DOHH2 (cell line): Measurements from ENCODE around the gene LRRC4B.

Experiments used
- H3F3A ChIP-seq: fragments of 200-600 bp; sonication (generic), shearing (Covaris generic); 2 replicates; pipeline ENCODE4 v1.6.0; 2016; ENCODE audit warnings: antibody characterized with exemption, mild to moderate bottlenecking; ENCODE audit not compliant: control insufficient read depth, insufficient read depth
- H3K27ac ChIP-seq: fragments of 200-600 bp; sonication (generic); 2 replicates; pipeline ENCODE4 v1.5.1; 2014; ENCODE audit warnings: low read depth, mild to moderate bottlenecking, low read length, moderate library complexity
- H3K27me3 ChIP-seq: fragments of 200-600 bp; sonication (generic); 2 replicates; pipeline ENCODE4 v1.6.1; 2014; ENCODE audit warnings: mild to moderate bottlenecking, low read length, mixed read lengths; ENCODE audit not compliant: control insufficient read depth
- H3K36me3 ChIP-seq: fragments of 200-600 bp; sonication (generic); 2 replicates; pipeline ENCODE4 v1.6.1; 2014; ENCODE audit warnings: mild to moderate bottlenecking, low read length, moderate library complexity, mixed read lengths; ENCODE audit not compliant: control insufficient read depth
- H3K4me1 ChIP-seq: fragments of 200-600 bp; sonication (generic); 2 replicates; pipeline ENCODE4 v1.6.1; 2014; ENCODE audit warnings: mild to moderate bottlenecking, low read length, mixed read lengths; ENCODE audit not compliant: control insufficient read depth
- H3K4me2 ChIP-seq: fragments of 200-600 bp; sonication (generic); 2 replicates; pipeline ENCODE4 v1.6.0; 2014; ENCODE audit warnings: mild to moderate bottlenecking, low read length, moderate library complexity
- H3K4me3 ChIP-seq: fragments of 200-600 bp; sonication (generic); 2 replicates; pipeline ENCODE4 v1.5.1; 2014; ENCODE audit warnings: mild to moderate bottlenecking, low read length, mixed read lengths
- H3K79me2 ChIP-seq: fragments of 200-600 bp; sonication (generic); 2 replicates; pipeline ENCODE4 v1.6.1; 2014; ENCODE audit warnings: mild to moderate bottlenecking, low read length, mixed read lengths; ENCODE audit not compliant: control insufficient read depth
- H3K9me2 ChIP-seq: fragments of 200-600 bp; sonication (generic); replicated peaks from 2 replicates; pipeline ENCODE4 v1.6.1; 2014; ENCODE audit warnings: mild to moderate bottlenecking, low read length, mixed read lengths; ENCODE audit not compliant: control insufficient read depth
- H3K9me3 ChIP-seq: fragments of 200-600 bp; sonication (generic); 2 replicates; pipeline ENCODE4 v1.6.1; 2014; ENCODE audit warnings: antibody characterized with exemption, low read length, mixed read lengths; ENCODE audit not compliant: control insufficient read depth, insufficient read depth
- H4K20me1 ChIP-seq: fragments of 200-600 bp; sonication (generic); 2 replicates; pipeline ENCODE4 v1.6.0; 2014; ENCODE audit warnings: low read depth, mild to moderate bottlenecking, antibody characterized with exemption, low read length, moderate library complexity; ENCODE audit not compliant: control insufficient read depth, insufficient read depth
- EZH2phosphoT487 ChIP-seq: fragments of 200-600 bp; sonication (generic); IDR thresholded peaks from 2 replicates; pipeline ENCODE4 v1.6.1; 2017; ENCODE audit warnings: borderline replicate concordance, mild to moderate bottlenecking, antibody characterized with exemption, low read length, moderate library complexity, mixed read lengths
- TF ChIP-seq, protein P1 (sequence below): fragments of 200-600 bp; sonication (generic); IDR thresholded peaks from one replicate; pipeline ENCODE4 v1.5.1; 2014; ENCODE audit warnings: antibody characterized with exemption, mild to moderate bottlenecking, low read depth, low read length; ENCODE audit not compliant: poor library complexity, severe bottlenecking

The LRRC4B gene

DNA sequence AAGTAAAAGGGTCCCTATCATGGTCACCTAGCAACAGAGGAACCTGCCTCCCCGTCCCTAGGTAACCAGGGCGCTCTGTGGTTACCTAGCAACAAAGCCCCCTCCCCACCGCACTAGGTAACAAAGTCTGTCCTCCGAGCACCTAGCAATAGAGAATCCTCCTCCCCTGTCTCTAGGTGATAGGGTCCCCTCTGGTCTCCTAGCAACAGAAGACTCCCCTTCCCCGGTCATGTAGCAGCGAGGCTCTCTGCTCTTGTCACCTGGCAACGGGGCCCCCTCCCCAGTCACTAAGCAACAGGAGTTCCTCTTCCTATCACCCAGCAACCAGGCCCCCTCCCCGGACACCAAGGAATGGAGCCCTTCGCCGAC, 57.6 kb downstream of the LRRC4B start:
- Histone ChIP-seq H3K9me2 (no peaks in the 10 kb centered on the region), H3K4me2 (peak overlapping the region; percentile 90), H3K9me3 (no peaks in the 10 kb centered on the region), H3K4me3 (peak overlapping the region; percentile 79), H3K27ac (0 out of 2 replicates have a peak overlapping the region, but pooled peaks have one; percentile 6), H3K27me3 (no peaks in the 10 kb centered on the region), H3K36me3 (no peaks in the 10 kb centered on the region), H3K4me1 (peaks cover 14% of the 10 kb centered on the region), H3K79me2 (peaks cover 3% of the 10 kb centered on the region; the same call in 1 of the 2 replicates), H3F3A (no peaks in the 10 kb centered on the region), H4K20me1 (no peaks in the 10 kb centered on the region)
- no peak for TF ChIP-seq EZH2phosphoT487
- TF ChIP-seq, protein P1, sequence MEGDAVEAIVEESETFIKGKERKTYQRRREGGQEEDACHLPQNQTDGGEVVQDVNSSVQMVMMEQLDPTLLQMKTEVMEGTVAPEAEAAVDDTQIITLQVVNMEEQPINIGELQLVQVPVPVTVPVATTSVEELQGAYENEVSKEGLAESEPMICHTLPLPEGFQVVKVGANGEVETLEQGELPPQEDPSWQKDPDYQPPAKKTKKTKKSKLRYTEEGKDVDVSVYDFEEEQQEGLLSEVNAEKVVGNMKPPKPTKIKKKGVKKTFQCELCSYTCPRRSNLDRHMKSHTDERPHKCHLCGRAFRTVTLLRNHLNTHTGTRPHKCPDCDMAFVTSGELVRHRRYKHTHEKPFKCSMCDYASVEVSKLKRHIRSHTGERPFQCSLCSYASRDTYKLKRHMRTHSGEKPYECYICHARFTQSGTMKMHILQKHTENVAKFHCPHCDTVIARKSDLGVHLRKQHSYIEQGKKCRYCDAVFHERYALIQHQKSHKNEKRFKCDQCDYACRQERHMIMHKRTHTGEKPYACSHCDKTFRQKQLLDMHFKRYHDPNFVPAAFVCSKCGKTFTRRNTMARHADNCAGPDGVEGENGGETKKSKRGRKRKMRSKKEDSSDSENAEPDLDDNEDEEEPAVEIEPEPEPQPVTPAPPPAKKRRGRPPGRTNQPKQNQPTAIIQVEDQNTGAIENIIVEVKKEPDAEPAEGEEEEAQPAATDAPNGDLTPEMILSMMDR = no peak

DNA sequence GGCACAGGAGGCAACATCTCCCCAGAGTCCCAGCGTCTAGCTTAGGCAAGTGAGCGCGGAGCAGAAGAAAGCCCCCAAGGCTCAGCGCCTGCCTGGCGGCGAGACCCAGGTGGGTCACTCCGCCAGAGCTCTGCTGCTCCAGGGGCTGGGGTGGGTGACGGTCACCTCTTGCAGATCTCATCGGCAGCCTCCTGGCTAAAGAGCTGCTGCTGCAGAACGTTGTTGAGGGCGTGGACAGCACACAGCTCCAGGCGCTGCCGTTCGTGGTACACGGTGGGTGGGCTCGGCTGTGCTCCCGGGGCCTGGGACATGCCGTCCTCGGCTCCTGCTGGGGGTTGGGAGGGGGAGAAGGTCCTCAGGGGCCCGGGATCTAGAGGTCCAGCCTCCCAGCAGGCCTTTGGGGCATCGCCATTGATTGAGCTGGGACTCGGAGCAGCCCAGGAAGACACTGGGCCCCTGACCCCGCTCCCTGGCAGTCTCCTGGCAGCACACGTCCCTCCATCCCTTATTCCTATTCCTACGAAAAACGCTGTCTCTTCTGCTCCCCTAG, 58.0 kb downstream of the LRRC4B start:
- Histone ChIP-seq H3K36me3 (no peaks in the 10 kb centered on the region), H3K4me3 (peak overlapping the region; percentile 79), H3K9me3 (no peaks in the 10 kb centered on the region), H3K27ac (no peak overlapping the region), H3K4me1 (peaks cover 14% of the 10 kb centered on the region), H3K27me3 (no peaks in the 10 kb centered on the region), H3K79me2 (peaks cover 3% of the 10 kb centered on the region; the same call in 1 of the 2 replicates), H3K4me2 (peak overlapping the region; percentile 90), H4K20me1 (no peaks in the 10 kb centered on the region), H3F3A (no peaks in the 10 kb centered on the region), H3K9me2 (no peaks in the 10 kb centered on the region)
- no peak for TF ChIP-seq EZH2phosphoT487
- TF ChIP-seq, protein P1 = no peak

DNA sequence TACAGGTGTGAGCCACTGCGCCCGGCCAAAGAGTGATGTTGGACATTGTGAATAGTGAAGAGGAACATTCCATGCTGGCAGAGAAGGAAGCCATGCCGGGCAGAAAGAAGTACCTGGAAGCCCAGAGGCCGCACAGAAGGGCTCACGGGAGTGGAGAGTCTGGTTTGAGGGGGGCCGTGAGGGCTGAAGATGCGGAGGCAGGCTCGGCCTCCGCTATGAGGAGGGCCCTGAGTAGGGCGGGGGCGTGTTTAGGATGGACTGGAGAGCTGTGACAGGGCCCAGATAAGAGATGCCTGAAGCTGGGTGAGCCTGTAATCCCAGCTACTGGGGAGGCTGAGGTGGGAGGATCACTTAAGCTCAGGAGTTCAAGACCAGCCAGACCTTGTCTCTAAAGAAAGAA, 58.9 kb downstream of the LRRC4B start:
- Histone ChIP-seq H3K27ac (no peak overlapping the region), H3K4me3 (no peak overlapping the region), H3K4me2 (no peak overlapping the region), H3K36me3 (no peaks in the 10 kb centered on the region), H3K4me1 (peaks cover 14% of the 10 kb centered on the region), H3K79me2 (peaks cover 3% of the 10 kb centered on the region; the same call in 1 of the 2 replicates), H3K27me3 (no peaks in the 10 kb centered on the region), H4K20me1 (no peaks in the 10 kb centered on the region), H3K9me3 (no peaks in the 10 kb centered on the region), H3F3A (no peaks in the 10 kb centered on the region), H3K9me2 (no peaks in the 10 kb centered on the region)
- TF ChIP-seq, protein P1 = no peak
- no peak for TF ChIP-seq EZH2phosphoT487
